LNCaP clone FGC (cell line): Measurements from ENCODE around the gene ATP8B1.
"Not testable (repeated sequence)": the region's sequence is repeated elsewhere in the genome, so short reads cannot be mapped to it uniquely, and the experiment has no call there.

Experiments
- DNase-seq: peaks from one replicate; pipeline ENCODE4 v3.0.0-alpha.2; 2011; ENCODE audit warnings: low read depth
- H3K4me3 ChIP-seq: 2 replicates; pipeline ENCODE4 v1.5.1; 2011; ENCODE audit warnings: mild to moderate bottlenecking, low read depth, low read length, control low read depth
- TF ChIP-seq, protein P1 (sequence below): IDR thresholded peaks from 2 replicates; pipeline ENCODE4 v1.5.1; 2012; ENCODE audit warnings: mild to moderate bottlenecking; ENCODE audit not compliant: control insufficient read depth, insufficient read depth; ENCODE audit errors: extremely low read depth

ATP8B1 gene

DNA sequence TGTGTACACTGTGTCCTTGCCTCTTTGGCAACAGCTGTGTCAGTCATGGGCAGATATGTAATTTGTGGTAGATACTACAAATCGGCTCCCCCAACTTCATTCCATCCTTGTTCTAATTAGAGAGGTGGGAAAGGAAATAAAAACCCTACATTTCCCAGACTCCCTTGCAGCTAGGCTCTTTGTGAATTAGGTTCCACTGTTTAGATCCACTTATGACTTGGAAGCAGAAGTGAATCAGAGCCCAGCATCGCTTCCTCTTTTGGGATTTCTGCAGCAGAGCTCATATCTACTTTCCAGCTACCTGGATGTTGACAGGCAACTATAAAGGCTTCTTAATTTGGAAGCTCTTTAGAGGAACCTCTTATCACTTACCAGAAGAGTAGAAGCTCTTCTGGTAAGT lies 147.4 kb downstream of the ATP8B1 start:
- no peak for DNase-seq
- no peak overlapping the region for H3K4me3 ChIP-seq
- TF ChIP-seq, protein P1, sequence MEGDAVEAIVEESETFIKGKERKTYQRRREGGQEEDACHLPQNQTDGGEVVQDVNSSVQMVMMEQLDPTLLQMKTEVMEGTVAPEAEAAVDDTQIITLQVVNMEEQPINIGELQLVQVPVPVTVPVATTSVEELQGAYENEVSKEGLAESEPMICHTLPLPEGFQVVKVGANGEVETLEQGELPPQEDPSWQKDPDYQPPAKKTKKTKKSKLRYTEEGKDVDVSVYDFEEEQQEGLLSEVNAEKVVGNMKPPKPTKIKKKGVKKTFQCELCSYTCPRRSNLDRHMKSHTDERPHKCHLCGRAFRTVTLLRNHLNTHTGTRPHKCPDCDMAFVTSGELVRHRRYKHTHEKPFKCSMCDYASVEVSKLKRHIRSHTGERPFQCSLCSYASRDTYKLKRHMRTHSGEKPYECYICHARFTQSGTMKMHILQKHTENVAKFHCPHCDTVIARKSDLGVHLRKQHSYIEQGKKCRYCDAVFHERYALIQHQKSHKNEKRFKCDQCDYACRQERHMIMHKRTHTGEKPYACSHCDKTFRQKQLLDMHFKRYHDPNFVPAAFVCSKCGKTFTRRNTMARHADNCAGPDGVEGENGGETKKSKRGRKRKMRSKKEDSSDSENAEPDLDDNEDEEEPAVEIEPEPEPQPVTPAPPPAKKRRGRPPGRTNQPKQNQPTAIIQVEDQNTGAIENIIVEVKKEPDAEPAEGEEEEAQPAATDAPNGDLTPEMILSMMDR: no peak

DNA sequence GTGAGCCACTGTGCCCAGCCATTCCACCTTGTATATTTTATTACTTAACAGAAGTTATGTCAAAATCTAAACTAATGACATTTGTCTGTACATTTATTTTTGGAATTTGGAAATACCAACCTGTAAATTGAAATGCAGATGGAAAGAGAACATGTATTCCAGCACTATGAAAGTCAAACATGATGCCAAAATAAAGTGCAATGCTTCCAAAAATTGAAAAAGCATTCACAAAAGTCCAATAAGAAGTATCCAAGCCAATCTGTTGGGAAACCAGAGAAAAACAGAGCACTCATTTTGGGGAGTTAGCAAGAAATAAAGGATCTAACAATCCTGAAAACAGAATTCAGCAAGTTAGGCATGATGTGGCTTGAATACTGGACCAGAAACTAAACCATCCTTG lies 151.2 kb downstream of the ATP8B1 start:
- no peak overlapping the region for H3K4me3 ChIP-seq

DNA sequence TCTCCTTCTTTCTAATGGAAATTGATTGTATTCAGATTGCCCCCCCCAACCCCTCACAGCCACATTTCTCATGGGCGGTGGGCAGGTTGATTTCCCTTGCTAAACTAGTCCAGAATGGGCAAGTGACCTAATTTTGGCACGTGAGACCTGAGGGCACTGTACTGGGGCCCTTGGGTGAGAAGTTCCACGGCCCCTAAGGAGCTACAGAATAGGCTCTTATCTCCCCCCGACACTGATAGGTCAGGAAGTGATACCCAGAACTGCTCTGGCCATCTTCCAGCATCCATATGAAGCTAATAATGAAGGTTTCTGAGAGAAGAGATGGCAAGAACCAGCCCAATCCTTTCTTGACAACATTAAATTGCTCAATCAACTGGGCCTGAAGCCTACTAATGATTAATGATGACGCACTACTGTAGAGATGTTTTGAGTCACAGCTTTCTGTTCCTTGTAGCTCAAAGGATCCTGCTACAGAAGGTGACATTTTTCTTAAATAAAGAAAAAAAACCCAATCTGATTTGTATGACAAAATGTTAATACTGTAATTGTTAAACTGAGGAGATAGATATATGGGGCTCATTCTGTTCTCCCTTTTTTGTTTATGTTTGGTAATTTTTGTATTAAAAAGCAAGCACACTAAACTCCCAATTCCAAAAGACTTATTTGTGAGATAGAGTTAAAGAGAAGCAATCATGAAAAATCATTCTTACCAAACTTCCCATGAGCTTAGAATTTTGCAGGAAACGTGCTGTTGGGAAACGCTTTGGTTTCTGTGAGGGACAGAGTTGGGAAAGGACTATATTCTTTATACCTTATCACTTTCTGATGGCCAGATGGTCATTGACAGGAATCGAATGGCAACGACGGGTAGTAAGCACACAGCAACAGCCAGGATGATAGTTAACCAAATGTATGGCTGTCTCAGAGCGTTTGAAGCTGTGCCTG lies 153.3 kb downstream of the ATP8B1 start:
- no peak for DNase-seq
- TF ChIP-seq, protein P1: no peak
- no peak overlapping the region for H3K4me3 ChIP-seq

More for the DNA sequence above, 151.2 kb downstream of the ATP8B1 start:
- no peak for DNase-seq
- TF ChIP-seq, protein P1: no peak

DNA sequence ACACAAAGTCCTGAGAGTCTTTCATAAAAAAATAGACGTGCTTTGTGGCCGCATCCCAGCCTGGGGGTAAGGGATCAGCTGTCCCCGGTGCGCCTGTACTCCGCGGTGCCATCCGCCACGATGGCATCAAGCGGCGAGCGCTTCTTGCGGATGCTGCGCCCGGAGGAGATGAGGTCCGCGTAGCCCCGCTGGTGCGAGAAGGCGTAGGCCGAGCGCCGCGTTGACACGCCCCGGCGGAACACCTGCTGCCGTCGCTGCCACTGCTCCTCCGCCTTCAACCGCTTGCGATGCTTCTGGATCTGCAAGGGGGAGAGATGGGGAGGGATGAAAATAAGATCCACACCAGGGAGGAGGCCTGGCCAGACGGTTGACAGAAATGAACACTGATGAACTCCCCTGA lies 154.7 kb downstream of the ATP8B1 start:
- TF ChIP-seq, protein P1: no peak
- DNase-seq: no peak
- no peak overlapping the region for H3K4me3 ChIP-seq

DNA sequence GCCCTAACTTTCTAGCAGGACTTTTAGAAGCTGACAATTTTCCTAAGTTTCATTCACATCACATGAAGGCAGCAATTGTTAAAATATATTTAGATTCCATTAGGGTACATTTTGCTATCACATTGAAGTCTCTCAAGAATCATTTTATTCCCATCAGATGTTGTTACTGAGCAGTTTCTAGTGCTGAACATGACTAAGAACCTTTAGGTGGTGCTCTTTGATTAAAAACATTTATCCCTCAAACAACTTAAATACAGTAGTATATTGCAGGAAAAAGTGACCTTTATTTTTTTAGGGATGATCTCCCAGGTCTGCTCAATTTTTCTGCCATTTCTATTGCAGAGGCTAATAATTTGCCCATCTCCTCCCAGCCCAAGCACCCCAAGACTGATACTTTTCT lies 158.6 kb downstream of the ATP8B1 start:
- no peak overlapping the region for H3K4me3 ChIP-seq
- no peak for DNase-seq
- TF ChIP-seq, protein P1: peak; percentile 42

DNA sequence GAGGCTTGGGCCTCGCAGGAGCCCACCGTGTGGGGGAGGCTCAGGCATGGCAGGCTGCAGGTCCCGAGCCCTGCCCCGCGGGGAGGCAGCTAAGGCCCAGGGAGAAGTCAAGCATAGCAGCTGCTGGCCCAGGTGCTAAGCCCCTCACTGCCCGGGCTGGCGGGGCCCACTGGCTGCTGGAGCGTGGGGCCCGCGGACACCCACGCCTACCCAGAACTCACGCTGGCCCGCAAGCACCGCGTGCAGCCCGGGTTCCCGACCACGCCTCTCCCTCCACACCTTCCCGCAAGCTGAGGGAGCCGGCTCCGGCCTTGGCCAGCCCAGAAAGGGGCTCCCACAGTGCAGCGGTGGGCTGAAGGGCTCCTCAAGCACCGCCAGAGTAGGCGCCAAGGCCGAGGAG lies 159.4 kb downstream of the ATP8B1 start:
- not testable (repeated sequence) for DNase-seq

DNA sequence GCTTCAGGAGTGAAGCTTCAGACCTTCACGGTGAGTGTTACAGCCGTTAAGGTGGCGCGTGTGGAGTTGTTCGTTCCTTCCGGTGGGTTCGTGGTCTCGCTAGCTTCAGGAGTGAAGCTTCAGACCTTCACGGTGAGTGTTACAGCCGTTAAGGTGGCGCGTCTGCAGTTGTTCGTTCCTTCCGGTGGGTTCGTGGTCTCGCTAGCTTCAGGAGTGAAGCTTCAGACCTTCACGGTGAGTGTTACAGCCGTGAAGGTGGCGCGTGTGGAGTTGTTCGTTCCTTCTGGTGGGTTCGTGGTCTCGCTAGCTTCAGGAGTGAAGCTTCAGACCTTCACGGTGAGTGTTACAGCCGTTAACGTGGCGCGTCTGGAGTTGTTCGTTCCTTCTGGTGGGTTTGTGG lies 160.7 kb downstream of the ATP8B1 start:
- H3K4me3 ChIP-seq, DNase-seq: not testable (repeated sequence)

More for the DNA sequence above, 159.4 kb downstream of the ATP8B1 start:
- not testable (repeated sequence) for H3K4me3 ChIP-seq

DNA sequence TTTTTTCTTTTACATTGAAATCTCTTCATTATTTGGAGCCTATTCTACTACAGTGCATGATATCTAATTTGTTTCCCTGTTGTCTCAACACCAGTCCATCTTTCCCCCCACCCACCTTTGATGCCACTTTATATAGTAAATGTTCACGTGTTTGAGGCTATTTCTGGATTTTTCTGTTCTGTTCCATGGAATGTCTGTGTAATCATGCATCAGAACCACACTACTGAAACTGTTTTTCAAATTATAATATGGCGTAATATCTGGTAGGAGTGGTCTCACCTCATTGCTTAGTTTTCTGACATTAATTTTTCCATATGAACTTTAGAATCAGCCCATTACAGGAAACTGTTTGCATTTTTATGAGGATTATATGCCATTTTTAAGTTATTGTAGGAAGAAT lies 162.4 kb downstream of the ATP8B1 start:
- no peak for DNase-seq
- TF ChIP-seq, protein P1: no peak
- H3K4me3 ChIP-seq: no peak overlapping the region
